AG10803 (cell line): ENCODE measurements around the gene HLCS.
A peak's percentile ranks its signal among the peaks of the same experiment; 100 is the strongest.

Source experiments
- DNase-seq: peaks from one replicate; pipeline ENCODE4 v3.0.0; 2010; ENCODE audit warnings: low read depth
- H3K4me3 ChIP-seq: 2 replicates; pipeline ENCODE4 v1.5.1; 2011; ENCODE audit warnings: mild to moderate bottlenecking, low read length, control low read depth
- TF ChIP-seq, protein P1 (sequence below): conservative IDR thresholded peaks from 2 replicates; pipeline ENCODE4 v1.5.1; 2011; ENCODE audit warnings: mild to moderate bottlenecking, low read length, control low read depth, inconsistent platforms

The HLCS gene

GRCh38 chr21:36849461-36850105 lies 116.9 kb downstream of the HLCS start:
- no peak for DNase-seq
- TF ChIP-seq, protein P1, sequence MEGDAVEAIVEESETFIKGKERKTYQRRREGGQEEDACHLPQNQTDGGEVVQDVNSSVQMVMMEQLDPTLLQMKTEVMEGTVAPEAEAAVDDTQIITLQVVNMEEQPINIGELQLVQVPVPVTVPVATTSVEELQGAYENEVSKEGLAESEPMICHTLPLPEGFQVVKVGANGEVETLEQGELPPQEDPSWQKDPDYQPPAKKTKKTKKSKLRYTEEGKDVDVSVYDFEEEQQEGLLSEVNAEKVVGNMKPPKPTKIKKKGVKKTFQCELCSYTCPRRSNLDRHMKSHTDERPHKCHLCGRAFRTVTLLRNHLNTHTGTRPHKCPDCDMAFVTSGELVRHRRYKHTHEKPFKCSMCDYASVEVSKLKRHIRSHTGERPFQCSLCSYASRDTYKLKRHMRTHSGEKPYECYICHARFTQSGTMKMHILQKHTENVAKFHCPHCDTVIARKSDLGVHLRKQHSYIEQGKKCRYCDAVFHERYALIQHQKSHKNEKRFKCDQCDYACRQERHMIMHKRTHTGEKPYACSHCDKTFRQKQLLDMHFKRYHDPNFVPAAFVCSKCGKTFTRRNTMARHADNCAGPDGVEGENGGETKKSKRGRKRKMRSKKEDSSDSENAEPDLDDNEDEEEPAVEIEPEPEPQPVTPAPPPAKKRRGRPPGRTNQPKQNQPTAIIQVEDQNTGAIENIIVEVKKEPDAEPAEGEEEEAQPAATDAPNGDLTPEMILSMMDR, result no peak
- H3K4me3 ChIP-seq, result no peak overlapping the region

GRCh38 chr21:36848730-36849274 lies 117.7 kb downstream of the HLCS start:
- no peak for DNase-seq
- TF ChIP-seq, protein P1, result no peak
- H3K4me3 ChIP-seq, result no peak overlapping the region

GRCh38 chr21:36847189-36847588 lies 119.3 kb downstream of the HLCS start:
- no peak overlapping the region for H3K4me3 ChIP-seq
- peak; percentile 80 for DNase-seq
- TF ChIP-seq, protein P1, result no peak

DNA sequence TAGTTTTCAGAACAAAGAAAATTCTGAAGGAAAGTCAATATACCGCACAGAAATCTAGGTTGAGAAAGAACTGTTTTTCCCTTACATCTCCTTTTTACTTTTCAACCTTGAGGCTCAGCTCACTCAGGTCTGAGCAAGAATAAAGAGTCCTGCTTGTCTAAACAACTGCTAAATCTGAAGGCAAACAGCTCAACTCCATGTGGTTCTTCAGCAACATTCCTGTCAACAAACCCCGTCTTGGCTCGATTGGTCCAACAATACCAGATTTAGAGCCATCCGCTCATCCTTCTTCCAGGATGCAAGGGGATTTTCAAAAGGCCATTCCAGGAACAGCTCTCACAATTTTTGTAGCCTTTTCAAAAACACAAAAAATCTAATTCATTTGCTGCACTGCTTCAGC lies 119.8 kb downstream of the HLCS start:
- no peak overlapping the region for H3K4me3 ChIP-seq
- TF ChIP-seq, protein P1, result no peak
- DNase-seq, result peak; percentile 34

- no peak for DNase-seq
- H3K4me3 ChIP-seq, result no peak overlapping the region
- TF ChIP-seq, protein P1, result no peak
These were observed 120.7 kb downstream of the HLCS start for GRCh38 chr21:36845790-36846189.

DNA sequence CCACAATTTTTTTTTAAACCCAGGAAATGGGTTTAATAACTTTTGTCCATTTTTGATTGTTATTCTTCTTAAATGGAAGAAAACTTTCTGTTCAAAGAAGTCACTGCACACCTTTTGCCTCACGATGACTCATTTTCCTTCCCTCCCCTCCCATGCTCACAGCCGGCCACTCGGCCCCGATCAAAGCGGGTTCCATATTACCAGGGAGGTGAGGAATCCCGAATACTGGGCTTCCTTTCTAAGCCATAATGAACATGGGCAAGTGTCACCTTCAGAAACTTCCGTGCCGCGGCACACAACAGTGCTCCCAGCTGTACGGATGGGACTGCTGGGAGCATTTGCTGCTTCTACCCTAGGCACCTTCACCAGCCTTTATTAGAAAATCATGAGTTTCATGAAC lies 121.4 kb downstream of the HLCS start:
- DNase-seq, result no peak
- no peak overlapping the region for H3K4me3 ChIP-seq
- TF ChIP-seq, protein P1, result no peak

DNA sequence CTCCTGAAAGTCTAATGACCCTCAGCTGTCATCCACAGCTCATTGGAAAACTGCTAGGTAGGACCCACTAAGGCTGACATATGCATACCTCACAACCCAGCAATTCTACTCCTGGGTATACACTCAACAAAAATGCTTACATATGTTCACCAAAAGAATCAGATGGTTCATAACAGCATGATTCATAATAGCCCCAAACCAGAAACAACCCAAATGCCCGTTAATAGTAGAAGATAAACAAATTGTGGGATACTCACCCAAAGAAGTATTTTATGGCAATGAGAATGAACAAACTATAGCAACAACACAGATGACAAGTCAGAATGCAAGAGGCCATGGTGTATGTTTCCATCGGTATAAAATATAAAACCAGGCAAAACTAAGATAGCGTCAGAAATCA lies 124.6 kb downstream of the HLCS start:
- TF ChIP-seq, protein P1, result no peak
- no peak overlapping the region for H3K4me3 ChIP-seq
- no peak for DNase-seq
